Activated T-helper 1 cell treated with anti-CD3 and anti-CD28 coated beads, Interleukin-2, amount 50 U/mL, for 16 hours (primary cell): ENCODE measurements around the gene CXXC1.
"Not testable (repeated sequence)": the region's sequence is repeated elsewhere in the genome, so short reads cannot be mapped to it uniquely, and the experiment has no call there.

Experiments
- DNase-seq, 2 donors: peaks; one replicate each; pipeline ENCODE4 v3.0.0-alpha.2; 2020; ENCODE audit warnings: low read depth in 1 of 2, low spot score in 1 of 2

The CXXC1 gene

DNA sequence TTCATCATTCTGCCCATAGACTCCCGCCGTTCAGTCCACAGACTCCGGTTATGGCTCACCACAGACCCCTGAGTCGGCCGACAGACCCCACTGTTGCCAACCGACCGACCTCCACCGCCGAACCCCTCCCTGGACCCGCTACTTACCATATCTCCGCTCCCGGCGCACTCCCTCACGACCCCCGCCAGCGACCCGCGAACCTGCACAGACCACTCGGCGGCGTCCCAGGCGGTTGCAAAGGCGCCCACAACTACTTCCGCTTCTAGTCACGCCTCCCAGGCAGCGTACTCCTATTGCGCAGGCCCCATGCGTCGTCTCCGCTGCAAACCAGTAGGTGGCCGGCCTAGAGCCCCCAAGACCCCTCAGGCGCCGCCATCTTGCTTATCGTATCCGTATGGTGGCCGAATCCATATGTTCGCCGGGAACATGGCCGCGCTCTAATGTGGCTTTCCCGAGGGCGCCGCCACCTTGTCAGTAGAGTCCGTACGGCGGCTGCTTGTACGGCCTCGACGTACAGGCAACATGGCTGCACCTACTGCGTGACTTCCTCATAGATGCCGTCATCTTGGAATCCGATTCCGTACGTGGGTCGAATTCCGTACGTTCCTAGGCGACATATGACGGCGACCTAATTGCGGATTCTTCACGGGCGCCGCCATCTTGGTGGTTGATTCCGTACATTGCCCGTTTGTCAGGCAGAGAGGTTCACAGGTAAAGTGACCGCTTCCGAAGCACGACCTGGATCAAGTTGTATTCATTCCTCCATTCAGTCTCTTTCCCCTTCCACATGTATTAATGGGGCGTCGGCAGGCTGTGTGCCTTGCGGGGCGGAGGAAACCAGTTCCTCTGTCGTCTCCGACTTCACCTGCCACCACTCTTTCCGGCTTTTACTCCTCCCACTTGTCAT lies at the start of gene CXXC1:
TSS of gene CXXC1 (minus strand) at position 252 of the 907 bp plus-strand sequence. CDS start at position 149, 103 bp downstream.
- peak; percentile 92 to 96 for DNase-seq

DNA sequence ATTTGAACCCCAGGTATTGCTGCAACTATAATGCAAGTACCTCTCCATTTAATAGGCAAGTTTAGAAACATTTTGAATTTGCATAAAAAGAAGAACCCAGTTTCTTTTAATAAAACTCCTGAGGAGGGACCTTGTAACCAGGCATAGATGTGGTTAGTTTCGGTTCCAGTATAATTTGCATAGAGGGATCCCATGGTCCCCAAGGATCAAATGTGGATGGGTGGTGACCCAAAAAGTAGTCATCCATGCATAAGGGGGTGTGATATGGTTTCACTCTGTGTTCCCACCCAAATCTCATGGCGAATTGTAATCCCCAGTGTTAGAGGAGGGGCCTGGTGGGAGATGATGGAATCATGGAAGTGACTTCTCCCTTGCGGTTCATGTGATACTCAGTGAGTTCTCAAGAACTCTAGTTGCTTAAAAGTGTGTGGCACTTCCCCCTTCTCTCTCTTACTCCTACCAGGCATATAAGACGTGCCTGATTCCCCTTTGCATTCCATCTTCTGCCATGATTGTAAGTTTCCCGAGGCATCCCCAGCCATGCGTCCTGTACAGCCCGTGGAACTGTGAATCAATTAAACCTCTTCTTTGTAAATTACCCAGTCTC lies 47.2 kb upstream of the CXXC1 start:
- no peak for DNase-seq

DNA sequence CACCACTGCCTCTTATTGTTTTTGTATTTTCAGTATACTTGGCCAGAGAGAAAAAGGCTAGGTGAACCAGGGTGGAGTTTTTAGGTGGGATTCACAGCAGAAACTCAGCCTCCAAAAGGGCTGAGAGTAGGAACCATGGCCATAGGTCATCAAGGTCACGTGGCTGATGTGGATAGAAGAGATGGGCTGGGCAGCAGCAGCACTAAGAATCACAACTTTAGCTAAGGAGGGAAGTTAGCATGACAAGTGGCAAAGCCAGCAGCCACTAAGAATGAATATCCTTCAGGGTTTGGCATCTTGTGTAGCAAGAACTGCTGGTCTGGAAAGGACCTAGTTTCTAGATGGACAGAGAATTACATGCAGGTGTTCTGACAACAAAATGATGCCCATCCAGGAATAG lies 44.2 kb upstream of the CXXC1 start:
- DNase-seq: no peak

DNA sequence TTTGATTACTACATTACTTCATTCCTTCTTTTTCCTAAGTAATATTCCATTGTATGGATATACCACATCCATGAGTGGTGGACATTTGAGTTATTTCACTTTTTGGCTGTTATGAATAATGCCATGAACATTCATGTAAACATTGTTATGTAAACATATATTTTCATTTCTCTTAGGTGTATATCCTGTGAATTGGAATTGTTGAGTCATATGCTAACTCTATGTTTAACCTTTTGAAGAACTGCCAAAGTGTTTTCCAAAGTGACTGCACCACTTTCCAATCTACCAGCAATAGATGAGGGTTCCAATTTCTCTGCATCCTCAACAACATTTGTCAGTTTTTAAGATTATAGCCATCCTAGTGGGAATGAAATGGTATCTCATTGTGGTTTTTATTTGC lies 42.7 kb upstream of the CXXC1 start:
- DNase-seq: no peak

DNA sequence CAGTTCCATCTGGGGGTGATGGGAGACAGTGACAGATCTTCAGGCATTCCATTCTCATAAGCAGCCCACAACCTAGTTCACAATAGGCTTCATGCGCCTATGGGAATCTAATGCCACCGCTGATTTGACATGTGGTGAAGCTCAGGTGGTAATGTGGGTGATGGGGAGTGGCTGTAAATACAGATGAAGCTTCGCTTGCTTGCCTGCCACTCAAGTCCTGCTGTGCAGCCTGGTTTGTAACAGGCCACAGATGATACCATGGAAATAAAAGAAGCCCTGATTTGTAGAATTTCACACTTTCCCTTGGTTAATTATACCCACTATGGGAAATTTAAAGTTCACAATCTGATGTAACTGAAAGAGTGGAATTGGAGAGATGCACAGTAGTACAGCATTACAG lies 40.5 kb upstream of the CXXC1 start:
- no peak for DNase-seq

DNA sequence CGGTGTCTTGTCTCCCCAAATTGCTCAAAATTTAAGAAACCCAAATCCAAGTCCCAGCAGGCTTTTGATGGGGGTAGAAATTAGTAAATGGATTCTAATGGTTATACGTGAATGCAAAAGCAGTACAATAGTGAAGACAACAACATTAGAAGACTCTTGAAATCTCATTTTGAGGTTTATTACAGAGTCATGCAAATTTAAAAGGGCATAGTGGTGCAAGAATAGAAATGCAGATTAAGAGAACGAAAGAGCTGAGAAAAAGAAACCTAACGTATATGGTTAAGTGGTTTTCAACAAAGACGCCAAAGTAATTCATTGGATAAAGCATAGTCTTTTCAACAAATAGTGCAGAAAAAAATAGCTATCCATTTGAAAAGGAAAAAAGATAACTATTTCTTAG lies 33.2 kb upstream of the CXXC1 start:
- no peak for DNase-seq

DNA sequence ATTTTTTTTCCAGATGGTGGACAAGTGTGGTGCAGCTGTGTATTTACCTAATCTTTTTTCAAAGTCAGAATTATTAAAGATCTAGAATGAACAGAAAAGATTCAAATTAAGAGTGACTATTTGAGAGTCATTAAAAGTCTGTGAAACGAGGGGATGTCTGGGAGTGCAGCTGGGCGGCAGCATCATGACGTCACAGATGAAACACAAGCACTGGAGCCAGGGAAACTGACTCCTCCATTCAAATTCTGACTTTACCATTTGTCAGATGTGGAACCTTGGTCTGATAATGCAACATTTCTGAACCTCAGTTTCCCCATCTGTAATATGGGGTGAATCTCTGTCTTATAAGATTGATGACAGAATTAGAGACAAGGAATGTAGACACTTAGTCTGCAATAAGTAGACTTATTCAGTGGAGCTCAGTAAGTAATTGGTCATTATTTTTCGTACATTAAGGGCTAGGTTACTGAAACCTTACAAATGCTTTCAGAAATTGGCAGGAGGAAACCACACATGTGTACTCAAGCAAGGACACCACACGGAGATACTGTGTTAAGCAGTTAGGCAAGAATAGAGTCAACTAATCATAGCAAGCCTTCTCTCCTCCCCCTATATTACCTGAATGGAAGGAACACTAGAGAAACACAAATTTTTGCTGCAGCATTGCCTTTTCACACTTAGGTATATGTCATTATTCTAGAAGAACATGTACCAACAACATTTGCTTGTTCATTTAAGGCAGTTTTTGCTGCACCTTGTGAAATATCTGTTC lies 27.8 kb upstream of the CXXC1 start:
- no peak for DNase-seq

DNA sequence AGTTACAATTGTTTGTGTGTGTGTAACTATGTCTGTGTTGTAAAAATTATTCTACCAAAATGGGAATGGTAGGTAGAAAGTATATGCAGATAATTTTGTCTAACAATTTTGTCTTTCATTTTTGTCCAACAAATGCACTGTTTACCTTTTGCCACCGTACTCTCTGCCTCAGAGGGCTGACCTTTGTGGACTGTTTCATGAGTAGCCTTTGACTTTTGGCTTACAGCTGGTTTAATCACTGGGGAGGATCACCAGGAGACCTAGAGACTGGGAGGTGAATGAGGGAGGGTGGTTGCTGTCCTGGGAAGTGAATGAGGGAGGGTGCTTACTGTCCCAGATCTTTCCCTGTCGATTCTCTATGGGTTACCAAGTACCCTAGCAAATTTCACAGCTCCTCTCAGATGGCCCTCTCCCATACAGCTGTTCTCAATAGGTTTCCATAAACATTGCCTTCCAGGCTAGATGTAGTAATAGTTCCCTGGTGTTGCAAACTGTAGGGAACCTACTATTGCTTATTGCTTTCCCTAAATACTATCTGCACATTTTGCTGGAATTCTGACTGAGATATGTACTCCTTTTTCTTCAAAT lies 26.5 kb upstream of the CXXC1 start:
- no peak for DNase-seq

DNA sequence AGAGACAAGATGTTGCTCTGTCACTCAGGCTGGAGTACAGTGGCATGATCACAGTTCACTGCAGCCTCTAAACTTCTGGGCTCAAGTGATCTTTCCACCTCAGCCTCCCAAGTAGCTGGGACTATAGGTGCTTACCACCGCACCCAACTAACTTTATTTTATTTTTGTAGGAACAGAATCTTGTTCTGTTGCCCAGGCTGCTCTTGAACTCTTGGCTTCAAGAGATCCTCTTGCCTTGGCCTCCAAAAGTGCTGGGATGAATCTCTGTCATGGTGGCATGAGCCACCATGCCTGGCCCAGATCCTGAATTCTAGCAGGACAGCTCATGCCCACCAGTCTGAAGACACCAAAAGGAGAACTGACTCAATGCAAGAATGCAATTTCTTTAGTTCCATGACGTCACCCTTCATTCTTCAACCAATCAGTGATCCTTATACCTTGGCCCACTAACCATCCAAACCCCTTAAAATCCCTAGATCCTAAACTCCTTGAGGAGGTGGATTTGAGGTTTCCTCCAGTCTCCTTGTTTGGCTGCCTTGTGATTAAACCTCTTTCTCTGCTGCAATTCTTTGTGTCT lies 25.6 kb upstream of the CXXC1 start:
- DNase-seq: no peak

DNA sequence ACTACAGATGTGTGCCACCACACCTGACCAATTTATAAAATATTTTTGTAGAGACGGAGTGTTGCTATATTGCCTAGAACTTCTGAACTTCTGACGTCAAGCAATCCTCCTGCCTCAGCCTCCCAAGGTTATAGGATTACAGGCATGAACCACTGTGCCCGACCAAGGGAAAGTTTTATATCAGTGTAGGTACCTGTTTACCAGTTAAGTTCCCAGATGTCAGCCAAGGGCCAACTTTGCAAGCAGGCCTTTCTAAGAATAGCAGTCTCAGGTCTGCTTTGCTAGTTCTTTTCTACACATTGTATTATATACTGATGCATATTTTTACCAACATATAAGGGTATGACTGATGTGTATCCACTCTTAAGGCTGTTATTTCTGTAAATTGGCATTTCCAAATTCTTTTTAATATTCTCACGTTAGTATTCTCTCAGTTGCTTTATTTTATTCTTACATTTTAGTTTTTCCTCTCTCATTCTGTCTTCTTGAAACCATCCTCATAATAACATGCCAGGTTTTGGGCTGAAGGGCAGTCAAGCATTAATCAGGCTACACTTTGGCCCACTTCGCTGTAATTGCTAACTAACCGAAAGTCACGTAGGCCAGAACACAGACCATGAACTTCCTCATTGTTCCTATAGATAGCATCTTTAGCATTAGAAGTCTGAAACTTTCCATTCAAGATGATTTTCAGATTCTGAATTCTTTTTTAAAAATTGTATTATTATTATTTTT lies 25.0 kb upstream of the CXXC1 start:
- DNase-seq: no peak

DNA sequence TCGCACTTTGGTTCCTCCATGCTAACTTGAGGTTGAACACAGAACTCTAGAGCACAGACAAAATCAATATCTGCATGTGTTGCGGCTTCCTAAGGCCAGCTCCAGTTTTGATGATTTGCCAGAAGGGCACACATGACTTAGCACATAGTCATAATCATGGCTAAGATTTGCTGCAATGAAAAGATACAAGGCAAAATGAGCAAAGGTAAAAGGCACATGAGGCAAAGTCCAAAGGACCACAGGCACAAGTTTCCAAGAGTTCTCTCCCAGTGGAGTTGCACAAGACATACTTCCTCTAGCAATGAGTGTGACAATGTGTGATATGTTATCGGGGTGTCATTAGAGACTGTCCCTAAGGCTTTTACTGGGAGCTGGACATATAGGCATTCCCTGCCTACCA lies 24.2 kb upstream of the CXXC1 start:
- no peak for DNase-seq

DNA sequence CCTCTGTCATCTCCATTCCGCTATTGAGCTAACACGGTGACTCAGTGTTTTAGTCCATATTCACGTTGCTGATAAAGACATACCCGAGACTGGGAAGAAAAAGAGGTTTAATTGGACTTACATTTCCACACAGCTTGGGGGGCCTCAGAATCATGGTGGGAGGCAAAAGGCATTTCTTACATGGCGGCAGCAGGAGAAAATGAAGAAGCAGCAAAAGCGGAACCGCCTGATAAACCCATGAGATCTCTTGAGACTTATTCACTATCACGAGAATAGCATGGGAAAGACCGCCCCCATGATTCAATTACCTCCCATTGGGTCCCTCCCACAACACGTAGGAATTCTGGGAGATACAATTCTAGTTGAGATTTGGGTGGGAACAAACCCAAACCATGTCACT lies 22.6 kb upstream of the CXXC1 start:
- no peak for DNase-seq

DNA sequence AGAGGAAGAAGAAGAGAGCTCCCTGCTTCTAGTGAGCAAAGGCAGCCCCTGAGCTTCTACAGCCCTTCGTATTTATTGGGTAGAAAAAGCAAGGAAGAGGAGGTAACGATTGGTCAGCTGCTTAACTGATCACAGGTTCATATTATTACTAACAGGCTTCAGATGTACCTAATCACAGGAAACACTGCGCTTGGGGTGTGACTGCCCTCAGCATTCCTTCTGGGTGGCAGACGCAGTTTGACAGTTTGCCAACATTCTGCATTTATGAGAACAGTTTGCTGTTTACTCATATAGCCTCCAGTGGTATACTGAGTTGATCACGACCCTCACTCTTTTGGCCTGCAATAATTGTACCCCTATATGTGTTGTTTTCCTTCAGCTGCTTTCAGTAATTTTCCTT lies 21.4 kb upstream of the CXXC1 start:
- DNase-seq: not testable (repeated sequence)

DNA sequence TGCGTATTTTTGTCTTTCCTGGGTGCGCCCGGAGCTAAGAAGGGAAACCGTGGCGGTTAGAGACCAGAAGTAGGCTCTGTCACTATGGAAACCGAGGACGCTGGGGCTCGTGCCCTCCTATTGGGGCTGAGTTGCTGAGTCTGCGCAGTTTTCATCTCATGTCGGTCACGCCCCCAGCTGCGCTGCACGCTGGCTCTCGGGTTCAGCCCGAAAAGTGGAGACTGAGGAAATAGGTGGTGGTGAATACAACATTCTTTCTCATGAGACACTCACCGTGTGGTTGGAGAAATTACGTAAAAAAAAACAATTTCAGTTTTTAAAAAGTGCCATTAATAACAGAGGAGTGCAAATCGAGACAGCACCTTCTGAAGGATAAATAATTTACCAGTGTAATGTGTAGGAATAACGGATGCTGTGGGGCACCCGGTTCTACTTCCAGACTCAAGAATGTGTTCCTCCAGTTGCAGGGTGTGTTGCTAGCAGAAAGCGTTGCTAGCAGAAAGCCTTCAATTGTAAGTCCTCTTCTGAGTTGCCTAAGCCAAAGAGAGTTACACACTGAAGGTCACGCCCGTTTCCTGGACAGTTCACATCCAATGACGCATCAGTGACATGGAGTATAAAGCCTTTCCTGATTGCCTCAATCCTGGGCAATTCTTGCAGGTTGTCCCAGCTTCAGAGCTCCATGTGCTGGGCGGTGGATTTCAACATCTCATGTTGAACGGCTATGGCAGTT lies 20.4 kb upstream of the CXXC1 start:
- DNase-seq: peak; percentile 73 to 74

DNA sequence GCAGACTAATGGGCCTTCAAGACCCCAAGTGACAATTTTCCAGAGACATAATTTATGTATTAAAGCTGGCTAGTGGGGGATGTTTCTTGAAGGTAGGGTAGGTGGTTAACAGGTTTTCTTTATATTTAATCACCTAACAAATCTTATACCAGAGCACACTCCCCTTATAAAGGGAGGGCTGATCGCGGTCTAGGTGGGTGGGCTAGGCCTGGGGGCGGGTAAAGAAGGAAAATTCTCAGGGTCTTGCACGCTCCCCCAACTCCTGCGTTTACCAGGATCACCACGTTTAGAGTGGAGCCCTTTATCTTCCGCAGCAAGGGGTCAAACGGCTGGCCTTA lies 19.9 kb upstream of the CXXC1 start:
- DNase-seq: no peak

DNA sequence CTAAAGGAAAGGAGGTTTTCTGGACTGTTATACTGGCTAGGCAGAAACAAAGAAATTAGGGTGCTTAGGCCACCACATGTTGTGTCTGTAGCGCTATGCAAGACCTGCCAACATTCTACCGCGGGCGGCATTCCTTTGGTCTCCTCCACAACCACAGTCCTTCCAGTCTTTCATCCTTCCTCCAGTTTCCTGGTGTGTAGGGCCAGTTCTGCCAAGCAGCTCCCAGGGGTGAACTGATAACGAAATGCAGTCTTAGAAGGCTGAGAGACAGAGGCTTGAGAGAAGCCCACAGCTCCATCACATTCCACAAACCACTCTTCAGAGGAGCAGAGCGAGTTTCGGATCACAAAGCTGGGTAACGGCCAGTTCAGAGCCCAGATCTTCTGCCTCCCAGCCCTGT lies 19.5 kb upstream of the CXXC1 start:
- DNase-seq: no peak

DNA sequence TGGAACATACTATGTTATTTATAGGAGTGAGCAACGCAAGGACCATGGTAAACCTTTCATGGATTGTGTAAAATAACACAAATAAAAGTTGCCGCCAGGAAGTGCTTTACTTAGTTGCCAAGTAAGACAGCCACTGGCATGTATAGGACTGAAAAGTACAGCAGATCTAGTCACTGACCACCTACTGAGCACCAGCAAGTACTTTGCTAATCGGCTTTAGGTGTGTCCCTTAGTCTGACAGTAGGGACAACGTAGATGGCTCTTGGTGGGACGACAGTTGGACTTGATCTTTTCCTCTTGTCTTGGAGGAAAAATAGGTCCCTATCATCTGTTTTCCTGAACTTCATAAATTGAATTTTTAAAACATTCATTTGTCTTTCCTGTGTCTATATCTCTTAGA lies 13.6 kb upstream of the CXXC1 start:
- no peak for DNase-seq

DNA sequence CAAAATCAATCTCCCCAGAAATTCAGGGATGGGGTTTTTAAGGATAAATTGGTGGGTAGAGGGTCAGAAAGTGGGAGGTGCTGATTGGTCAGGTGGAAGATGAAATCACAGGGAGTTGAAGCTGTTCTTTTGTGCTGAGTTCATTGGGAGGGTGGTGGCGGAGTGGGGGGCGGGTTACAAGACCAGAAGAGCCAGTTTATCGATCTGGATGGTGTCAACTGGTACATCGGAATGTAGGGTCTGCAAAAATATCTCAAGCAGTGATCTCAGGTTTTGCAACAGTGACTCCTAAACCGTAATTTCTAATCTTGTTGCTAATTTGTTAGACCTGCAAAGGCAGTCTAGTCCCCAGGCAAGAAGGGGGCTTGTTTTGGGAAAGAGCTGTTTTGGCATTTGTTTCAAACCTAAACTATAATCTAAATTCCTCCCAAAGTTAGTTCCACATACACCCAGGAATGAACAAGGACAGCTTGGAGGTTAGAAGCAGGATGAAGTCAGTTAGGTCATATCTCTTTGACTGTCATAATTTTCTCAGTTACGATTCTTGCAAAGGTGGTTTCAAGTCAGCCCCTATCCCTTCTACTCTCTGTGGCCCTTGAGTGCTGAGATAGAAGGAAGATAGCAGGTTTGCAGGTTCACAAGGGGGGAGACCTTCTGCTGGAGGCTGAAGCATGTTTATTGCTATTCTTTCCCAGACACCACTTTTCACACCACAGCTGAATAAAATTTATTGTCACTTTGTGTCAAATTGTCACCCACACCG lies 12.3 kb upstream of the CXXC1 start:
- DNase-seq: no peak
